ENCODE results near the gene CTSH.
A peak's percentile ranks its signal among the peaks of the same experiment; 100 is the strongest.
"Not testable (repeated sequence)": the region's sequence is repeated elsewhere in the genome, so short reads cannot be mapped to it uniquely, and the experiment has no call there.

Gene CTSH

GRCh38 chr15:78880813-78881212 lies 64.0 kb downstream of the CTSH start:
- Mint-ChIP-seq H3K9me3 (no peaks in the 10 kb centered on the region), H3K4me3 (no peak overlapping the region), H3K27ac (no peak overlapping the region), H3K27me3 (ENCODE audit: low read depth) (no peaks in the 10 kb centered on the region), H3K36me3 (ENCODE audit: low read depth) (peaks cover 48% of the 10 kb centered on the region), H3K4me1 (ENCODE audit: low read depth) (peaks cover 50% of the 10 kb centered on the region)
- no peak for DNase-seq (ENCODE audit: low spot score)

- DNase-seq (ENCODE audit: low spot score), result no peak
- Mint-ChIP-seq H3K27ac (no peak overlapping the region), H3K4me1 (ENCODE audit: low read depth) (peaks cover 52% of the 10 kb centered on the region), H3K4me3 (no peak overlapping the region), H3K9me3 (no peaks in the 10 kb centered on the region), H3K36me3 (ENCODE audit: low read depth) (peaks cover 44% of the 10 kb centered on the region), H3K27me3 (ENCODE audit: low read depth) (no peaks in the 10 kb centered on the region)
These were observed 64.7 kb downstream of the CTSH start for GRCh38 chr15:78880242-78880533.

GRCh38 chr15:78879517-78880241 lies 65.2 kb downstream of the CTSH start:
- H3K4me1 Mint-ChIP-seq (ENCODE audit: low read depth), result peaks cover 53% of the 10 kb centered on the region
- peak overlapping the region; percentile 43 for H3K27ac Mint-ChIP-seq
- H3K4me3 Mint-ChIP-seq, result peak overlapping the region; percentile 38
- no peaks in the 10 kb centered on the region for H3K9me3 Mint-ChIP-seq
- no peak for DNase-seq (ENCODE audit: low spot score)
- peaks cover 44% of the 10 kb centered on the region for H3K36me3 Mint-ChIP-seq (ENCODE audit: low read depth)
- H3K27me3 Mint-ChIP-seq (ENCODE audit: low read depth), result no peaks in the 10 kb centered on the region

- Mint-ChIP-seq H3K4me3 (peak overlapping the region; percentile 68), H3K36me3 (ENCODE audit: low read depth) (peaks cover 44% of the 10 kb centered on the region), H3K9me3 (no peaks in the 10 kb centered on the region), H3K4me1 (ENCODE audit: low read depth) (peaks cover 51% of the 10 kb centered on the region), H3K27ac (no peak overlapping the region), H3K27me3 (ENCODE audit: low read depth) (no peaks in the 10 kb centered on the region)
- DNase-seq (ENCODE audit: low spot score), result no peak
These were observed 66.5 kb downstream of the CTSH start for GRCh38 chr15:78878356-78878755.

- not testable (repeated sequence) for H3K27ac Mint-ChIP-seq; DNase-seq (ENCODE audit: low spot score); H3K27me3 Mint-ChIP-seq (ENCODE audit: low read depth); H3K9me3 Mint-ChIP-seq
- Mint-ChIP-seq H3K36me3 (ENCODE audit: low read depth) (peaks cover 38% of the 10 kb centered on the region), H3K4me3 (peak overlapping the region; percentile 68), H3K4me1 (ENCODE audit: low read depth) (peaks cover 47% of the 10 kb centered on the region)
These were observed 67.9 kb downstream of the CTSH start for GRCh38 chr15:78876954-78877353.

GRCh38 chr15:78875107-78875914 lies 69.5 kb downstream of the CTSH start:
- no peaks in the 10 kb centered on the region for H3K9me3 Mint-ChIP-seq
- peaks cover 44% of the 10 kb centered on the region for H3K4me1 Mint-ChIP-seq (ENCODE audit: low read depth)
- peak overlapping the region; percentile 100 for H3K4me3 Mint-ChIP-seq
- peak overlapping the region; percentile 100 for H3K27ac Mint-ChIP-seq
- H3K27me3 Mint-ChIP-seq (ENCODE audit: low read depth), result no peaks in the 10 kb centered on the region
- DNase-seq (ENCODE audit: low spot score), result no peak
- peaks cover 24% of the 10 kb centered on the region for H3K36me3 Mint-ChIP-seq (ENCODE audit: low read depth)

- H3K4me1 Mint-ChIP-seq (ENCODE audit: low read depth), result peaks cover 41% of the 10 kb centered on the region
- DNase-seq (ENCODE audit: low spot score), result peak; percentile 30
- no peaks in the 10 kb centered on the region for H3K9me3 Mint-ChIP-seq
- peaks cover 22% of the 10 kb centered on the region for H3K36me3 Mint-ChIP-seq (ENCODE audit: low read depth)
- H3K27me3 Mint-ChIP-seq (ENCODE audit: low read depth), result no peaks in the 10 kb centered on the region
- H3K27ac Mint-ChIP-seq, result peak overlapping the region; percentile 100
- peak overlapping the region; percentile 100 for H3K4me3 Mint-ChIP-seq
These were observed 70.8 kb downstream of the CTSH start for GRCh38 chr15:78873793-78874765.

- Mint-ChIP-seq H3K36me3 (ENCODE audit: low read depth) (peaks cover 16% of the 10 kb centered on the region), H3K9me3 (no peaks in the 10 kb centered on the region), H3K4me3 (peak overlapping the region; percentile 100), H3K27ac (peak overlapping the region; percentile 100), H3K27me3 (ENCODE audit: low read depth) (no peaks in the 10 kb centered on the region), H3K4me1 (ENCODE audit: low read depth) (peaks cover 35% of the 10 kb centered on the region)
- DNase-seq (ENCODE audit: low spot score), result peak; percentile 94
These were observed 71.7 kb downstream of the CTSH start for GRCh38 chr15:78872972-78873792.

- Mint-ChIP-seq H3K4me1 (ENCODE audit: low read depth) (peaks cover 27% of the 10 kb centered on the region), H3K4me3 (peak within 1 kb of the TSS; percentile 100), H3K9me3 (no peaks in the 10 kb centered on the region), H3K27me3 (ENCODE audit: low read depth) (no peaks in the 10 kb centered on the region), H3K27ac (peak within 1 kb of the TSS; percentile 100), H3K36me3 (ENCODE audit: low read depth) (peaks cover 15% of the 10 kb centered on the region)
- DNase-seq (ENCODE audit: low spot score), result peak; percentile 98
These were observed 72.5 kb downstream of the CTSH start, which contains the start of gene MORF4L1 for GRCh38 chr15:78872155-78872971. TSS of gene MORF4L1 (plus strand) at chr15:78872890. CDS start at chr15:78873018, 128 bp downstream.

- peak overlapping the region; percentile 82 for H3K27ac Mint-ChIP-seq
- not testable (repeated sequence) for H3K9me3 Mint-ChIP-seq; DNase-seq (ENCODE audit: low spot score)
These were observed 73.2 kb downstream of the CTSH start for GRCh38 chr15:78871483-78872127.

More at GRCh38 chr15:78871483-78872127, 73.2 kb downstream of the CTSH start:
- peaks cover 15% of the 10 kb centered on the region for H3K36me3 Mint-ChIP-seq (ENCODE audit: low read depth)
- peak overlapping the region; percentile 100 for H3K4me3 Mint-ChIP-seq
- not testable (repeated sequence) for H3K27me3 Mint-ChIP-seq (ENCODE audit: low read depth)
- peaks cover 22% of the 10 kb centered on the region for H3K4me1 Mint-ChIP-seq (ENCODE audit: low read depth)

Data from T-helper 2 cell treated with Interferon-gamma antibody and Interleukin-4, amounts not matched to agents 5 μg/mL and 100 μg/mL, for 36 hours (primary cell).